VCaP (cell line): ENCODE data around the gene AKAP13.
"Not testable (repeated sequence)": the region's sequence is repeated elsewhere in the genome, so short reads cannot be mapped to it uniquely, and the experiment has no call there.

ENCODE experiments used
- H3K27ac ChIP-seq: fragments of 450-650 bp; 2 replicates; pipeline ENCODE4 v1.5.1; 2017
- TF ChIP-seq, protein P1 (sequence below): fragments of 450-650 bp; conservative IDR thresholded peaks from 2 replicates; pipeline ENCODE4 v1.5.1; 2017; ENCODE audit warnings: mild to moderate bottlenecking, moderate library complexity

Gene AKAP13

DNA sequence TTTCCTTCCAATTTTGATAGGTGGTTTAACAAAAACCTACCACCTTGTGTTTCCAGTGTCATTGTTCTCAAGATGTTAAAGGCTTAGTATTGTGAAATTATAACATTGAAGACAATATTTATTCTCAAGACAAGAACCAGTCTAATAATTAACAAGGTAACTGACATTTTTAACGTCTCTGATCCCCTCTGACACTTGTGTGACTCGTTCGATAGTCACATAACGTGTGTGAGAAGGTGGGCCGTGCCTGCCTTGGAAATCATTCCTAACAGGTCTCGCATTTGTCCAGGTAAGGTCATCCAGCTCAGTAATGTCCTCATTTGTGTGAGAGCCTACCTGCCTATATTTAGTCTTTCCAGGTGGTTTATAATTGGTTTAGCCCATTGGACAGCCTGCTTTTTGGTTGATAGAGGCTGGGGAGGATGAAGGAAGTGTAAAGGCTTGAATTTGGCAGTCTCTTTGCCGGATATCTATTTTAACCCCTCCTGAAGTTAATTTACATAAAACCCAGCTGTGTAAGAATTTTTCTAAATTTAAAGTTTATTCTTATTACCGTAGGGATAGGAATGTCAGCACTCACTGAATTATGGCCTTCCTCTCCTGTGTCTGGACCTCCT is 94.4 kb downstream of the AKAP13 start:
- TF ChIP-seq, protein P1, sequence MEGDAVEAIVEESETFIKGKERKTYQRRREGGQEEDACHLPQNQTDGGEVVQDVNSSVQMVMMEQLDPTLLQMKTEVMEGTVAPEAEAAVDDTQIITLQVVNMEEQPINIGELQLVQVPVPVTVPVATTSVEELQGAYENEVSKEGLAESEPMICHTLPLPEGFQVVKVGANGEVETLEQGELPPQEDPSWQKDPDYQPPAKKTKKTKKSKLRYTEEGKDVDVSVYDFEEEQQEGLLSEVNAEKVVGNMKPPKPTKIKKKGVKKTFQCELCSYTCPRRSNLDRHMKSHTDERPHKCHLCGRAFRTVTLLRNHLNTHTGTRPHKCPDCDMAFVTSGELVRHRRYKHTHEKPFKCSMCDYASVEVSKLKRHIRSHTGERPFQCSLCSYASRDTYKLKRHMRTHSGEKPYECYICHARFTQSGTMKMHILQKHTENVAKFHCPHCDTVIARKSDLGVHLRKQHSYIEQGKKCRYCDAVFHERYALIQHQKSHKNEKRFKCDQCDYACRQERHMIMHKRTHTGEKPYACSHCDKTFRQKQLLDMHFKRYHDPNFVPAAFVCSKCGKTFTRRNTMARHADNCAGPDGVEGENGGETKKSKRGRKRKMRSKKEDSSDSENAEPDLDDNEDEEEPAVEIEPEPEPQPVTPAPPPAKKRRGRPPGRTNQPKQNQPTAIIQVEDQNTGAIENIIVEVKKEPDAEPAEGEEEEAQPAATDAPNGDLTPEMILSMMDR, result no peak
- H3K27ac ChIP-seq, result no peak overlapping the region

DNA sequence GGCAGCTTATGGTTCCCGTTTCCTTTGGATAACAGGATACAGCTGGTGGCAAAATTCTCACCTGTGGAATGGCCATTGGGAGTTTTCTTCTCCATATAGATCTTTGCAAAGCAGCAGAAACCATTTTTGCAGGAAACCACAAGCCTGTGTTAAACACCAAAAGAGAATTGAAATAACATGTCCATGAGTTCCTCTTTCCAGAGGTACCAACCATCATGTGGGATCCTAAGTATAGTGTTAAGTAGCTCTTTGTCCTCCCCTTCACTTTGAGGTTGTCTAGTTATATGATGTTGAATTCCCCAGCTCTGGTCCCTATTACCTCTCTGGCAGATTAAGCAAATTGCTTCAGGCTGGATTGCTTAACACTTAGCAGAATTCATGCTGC is 94.9 kb downstream of the AKAP13 start:
- TF ChIP-seq, protein P1, result no peak
- H3K27ac ChIP-seq, result no peak overlapping the region

DNA sequence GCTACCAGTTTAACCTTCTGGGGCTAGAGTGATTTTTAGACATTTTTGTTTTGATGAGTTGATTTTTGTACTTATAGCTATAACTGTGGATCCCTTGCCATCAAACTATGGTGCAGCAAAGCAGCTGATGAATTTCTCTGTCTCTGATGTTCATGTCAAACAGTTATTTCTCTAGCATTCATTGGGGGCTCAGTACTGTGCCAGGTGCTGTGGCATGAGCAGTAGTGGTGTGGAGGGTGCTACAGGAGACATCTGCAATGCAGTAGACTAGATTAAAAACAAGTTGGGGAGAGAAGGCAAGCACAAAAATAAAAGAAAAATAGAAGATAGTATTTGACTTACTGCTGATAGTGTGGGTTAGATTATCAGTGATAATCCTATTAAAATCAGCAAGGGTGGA is 95.3 kb downstream of the AKAP13 start:
- TF ChIP-seq, protein P1, result no peak
- H3K27ac ChIP-seq, result no peak overlapping the region

DNA sequence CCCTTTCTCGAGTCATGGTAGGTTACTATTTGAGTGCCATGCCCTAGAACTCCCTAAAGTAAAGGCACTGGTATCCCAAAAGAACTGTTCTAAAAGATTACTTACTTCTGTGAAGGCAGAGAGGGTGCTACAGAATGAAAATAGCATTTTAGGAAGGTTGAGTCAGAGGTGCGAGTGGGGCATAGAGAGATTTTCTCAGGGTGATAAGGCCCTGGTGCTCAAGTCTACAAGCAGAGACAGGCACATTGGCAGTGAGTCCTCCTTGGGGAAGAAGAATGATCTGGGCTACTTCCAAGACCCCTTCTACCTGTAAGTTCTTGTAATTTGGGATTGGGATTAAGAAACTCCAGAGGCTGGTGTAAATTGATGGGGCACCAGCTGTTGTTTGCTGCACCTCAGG is 96.7 kb downstream of the AKAP13 start:
- H3K27ac ChIP-seq, result peak overlapping the region; percentile 70

DNA sequence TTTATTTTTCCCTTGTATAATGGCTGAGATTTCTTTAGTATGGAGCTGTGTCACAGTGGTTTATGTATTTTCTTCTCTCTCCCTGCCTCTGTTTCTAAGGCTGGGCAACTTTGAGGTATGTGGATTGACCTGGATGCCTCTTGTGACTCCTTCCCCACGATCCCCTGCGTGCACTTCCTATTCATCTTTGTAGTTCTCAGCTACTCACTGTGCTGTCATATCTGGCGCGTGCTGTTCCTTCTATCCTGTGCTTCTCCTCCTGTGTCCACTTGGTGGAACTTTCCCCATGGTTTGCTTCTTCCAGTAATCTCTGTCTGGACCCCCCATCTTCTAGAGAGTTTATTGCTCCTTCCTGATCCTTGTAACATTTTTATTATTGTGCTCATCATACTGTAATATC is 97.3 kb downstream of the AKAP13 start:
- peak overlapping the region; percentile 70 for H3K27ac ChIP-seq
- TF ChIP-seq, protein P1, result peak; percentile 55

More for the DNA sequence above, 96.7 kb downstream of the AKAP13 start:
- TF ChIP-seq, protein P1, result no peak

DNA sequence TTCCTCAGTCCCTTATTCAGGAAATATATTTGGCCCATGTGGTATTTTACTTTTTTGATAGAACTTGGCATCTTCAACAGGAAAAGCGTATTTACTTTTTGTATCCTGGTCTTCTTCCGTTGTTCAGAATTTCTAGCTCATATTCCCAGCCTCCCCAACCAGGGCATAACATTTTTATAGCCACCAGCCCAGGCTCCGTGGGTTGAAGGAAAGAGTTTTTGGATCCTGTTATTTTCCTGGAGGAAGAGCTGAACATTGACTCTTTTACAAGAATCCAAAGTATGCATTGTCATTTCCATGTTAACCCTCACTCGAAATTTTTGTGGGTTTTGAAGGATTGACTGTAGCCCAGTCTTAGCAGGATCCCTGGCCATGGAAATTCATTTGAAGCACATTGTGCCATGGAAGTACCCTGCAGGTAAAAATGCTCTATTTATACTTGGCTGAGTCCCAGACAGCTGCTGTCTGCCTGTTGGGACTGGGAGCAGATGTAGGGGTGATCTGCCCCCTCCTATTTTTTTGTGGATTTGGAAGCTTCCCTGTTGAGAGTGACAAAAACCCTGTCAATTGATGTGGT is 98.8 kb downstream of the AKAP13 start:
- H3K27ac ChIP-seq, result peak overlapping the region; percentile 70
- TF ChIP-seq, protein P1, result no peak

DNA sequence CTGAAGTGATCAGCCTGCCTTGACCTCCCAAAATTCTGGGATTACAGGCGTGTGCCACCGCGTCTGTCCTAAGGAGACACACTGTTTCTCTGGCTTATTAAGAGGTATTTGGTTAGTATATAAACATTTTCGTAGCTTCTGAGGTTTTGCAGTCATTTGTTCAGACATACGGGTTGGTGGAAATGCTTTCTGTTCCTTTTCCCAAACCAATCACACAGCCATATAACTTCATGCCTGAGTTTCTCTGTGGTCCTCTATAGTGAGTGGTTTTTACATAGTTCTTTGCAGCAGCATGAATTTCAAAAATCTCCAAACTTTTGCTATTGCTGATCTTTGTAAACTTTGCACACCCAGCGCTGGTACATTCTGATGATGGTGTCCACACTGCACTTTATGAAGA is 100.5 kb downstream of the AKAP13 start:
- TF ChIP-seq, protein P1, result no peak

DNA sequence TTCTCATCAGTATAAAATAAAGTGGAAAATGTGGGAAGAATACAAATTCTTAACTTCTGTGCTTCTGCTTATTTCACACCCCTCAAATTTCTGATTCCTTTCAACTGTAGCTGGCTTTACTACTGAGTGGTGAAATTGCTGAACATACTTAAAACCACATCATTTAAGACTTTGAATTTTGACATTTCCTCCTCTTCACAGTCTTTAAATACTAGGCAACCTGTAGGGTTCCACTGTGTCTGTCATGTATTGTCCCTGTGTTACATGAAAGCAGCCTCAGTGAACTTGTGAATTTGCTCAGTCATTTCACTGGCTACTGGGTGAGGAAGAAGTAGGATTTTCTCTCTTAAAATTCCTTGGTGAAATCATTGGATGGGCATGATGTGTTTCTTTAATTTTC is 101.1 kb downstream of the AKAP13 start:
- H3K27ac ChIP-seq, result not testable (repeated sequence)

More for the DNA sequence above, 100.5 kb downstream of the AKAP13 start:
- no peak overlapping the region for H3K27ac ChIP-seq
